Measurements from ENCODE around the gene NMNAT2. TPM values are rescaled to one million over a fixed set of nuclear protein-coding genes. Genes with fewer than 3 reads are reported as not detected.

Gene NMNAT2
- total RNA-seq, 4 donors from 2014 or later: 0.60 to 1.7 (median 0.92) TPM

DNA sequence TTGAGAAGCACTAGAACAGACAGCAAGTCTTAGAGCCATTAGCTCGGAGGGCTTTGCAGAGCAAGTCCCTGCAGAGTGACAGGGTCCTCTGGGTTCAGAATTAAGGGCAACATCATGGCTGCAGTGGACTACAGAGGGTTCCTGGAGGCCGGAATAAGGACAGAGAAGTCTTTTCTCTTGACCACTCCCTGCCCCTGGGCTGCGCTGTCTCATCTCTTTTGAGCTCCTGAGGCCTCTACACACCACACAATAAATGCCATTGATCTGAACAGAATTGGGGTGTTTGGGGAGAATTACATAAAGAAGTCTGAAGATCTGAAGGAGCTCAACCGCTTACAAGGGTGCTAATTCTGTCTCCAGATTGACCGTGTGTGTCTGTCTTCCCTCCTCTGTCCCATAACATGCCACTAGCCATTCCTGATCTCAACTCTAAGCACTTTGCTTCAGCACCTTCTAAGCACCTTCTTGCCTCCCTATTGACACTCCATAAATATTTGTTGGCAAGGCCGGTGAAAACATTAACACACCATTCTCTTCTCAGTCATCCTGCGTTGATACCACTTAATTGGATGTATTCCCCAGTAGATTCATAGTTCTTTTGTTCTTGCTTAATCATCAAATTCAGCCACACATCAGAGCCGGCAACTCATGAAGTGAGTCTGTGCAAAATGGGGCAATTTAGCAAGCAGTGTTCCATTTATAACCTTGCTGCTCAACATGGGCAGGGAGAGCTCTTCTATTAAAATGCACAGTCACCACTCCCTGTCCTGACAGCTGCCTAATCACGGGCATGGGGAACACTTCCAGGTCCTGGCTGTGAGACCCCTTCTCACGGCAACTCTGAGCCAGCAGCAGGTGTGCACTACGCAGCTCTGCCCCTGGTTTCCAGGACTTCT lies 49.7 kb downstream of the NMNAT2 start:
- H3K9me3 ChIP-seq: no peaks in the 10 kb centered on the region
- TF ChIP-seq EP300 (IDR thresholded peaks at IDR 0.05): no peak
- TF ChIP-seq, protein P1, sequence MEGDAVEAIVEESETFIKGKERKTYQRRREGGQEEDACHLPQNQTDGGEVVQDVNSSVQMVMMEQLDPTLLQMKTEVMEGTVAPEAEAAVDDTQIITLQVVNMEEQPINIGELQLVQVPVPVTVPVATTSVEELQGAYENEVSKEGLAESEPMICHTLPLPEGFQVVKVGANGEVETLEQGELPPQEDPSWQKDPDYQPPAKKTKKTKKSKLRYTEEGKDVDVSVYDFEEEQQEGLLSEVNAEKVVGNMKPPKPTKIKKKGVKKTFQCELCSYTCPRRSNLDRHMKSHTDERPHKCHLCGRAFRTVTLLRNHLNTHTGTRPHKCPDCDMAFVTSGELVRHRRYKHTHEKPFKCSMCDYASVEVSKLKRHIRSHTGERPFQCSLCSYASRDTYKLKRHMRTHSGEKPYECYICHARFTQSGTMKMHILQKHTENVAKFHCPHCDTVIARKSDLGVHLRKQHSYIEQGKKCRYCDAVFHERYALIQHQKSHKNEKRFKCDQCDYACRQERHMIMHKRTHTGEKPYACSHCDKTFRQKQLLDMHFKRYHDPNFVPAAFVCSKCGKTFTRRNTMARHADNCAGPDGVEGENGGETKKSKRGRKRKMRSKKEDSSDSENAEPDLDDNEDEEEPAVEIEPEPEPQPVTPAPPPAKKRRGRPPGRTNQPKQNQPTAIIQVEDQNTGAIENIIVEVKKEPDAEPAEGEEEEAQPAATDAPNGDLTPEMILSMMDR (IDR thresholded peaks at IDR 0.05): no peak
- no peak for TF ChIP-seq POLR2A (IDR thresholded peaks at IDR 0.05)
- no peak for DNase-seq (ENCODE audit: low spot score in 2 of 2)
- no peak overlapping the region for H3K27ac ChIP-seq
- no peaks in the 10 kb centered on the region for H3K4me1 ChIP-seq
- H3K27me3 ChIP-seq: no peaks in the 10 kb centered on the region
- no peak overlapping the region for H3K4me3 ChIP-seq
- 60 to 67% methylated on average over 11 of the region's 11 CpGs for WGBS, 2 donors
- no peaks in the 10 kb centered on the region for H3K36me3 ChIP-seq

DNA sequence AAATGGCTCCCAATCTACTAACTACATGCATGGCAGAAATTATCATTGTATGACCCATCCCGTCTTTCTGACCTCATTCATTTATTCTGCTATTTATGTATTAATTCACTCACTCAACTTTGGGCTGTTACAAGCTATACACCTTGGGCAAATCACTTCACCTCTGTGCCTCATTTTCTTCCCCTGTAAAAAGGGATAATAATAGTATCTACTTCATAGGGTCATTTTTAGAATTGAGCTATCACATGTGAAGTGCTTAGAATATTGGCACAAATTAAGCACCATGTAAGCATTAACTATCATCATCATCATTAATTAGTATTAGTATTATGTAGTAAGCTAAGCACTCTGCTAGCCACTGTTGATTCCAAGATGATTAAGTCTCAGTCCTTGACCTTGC lies 52.1 kb downstream of the NMNAT2 start:
- H3K27ac ChIP-seq: no peak overlapping the region
- WGBS, 2 donors: 67 to 90% methylated on average over 1 of the region's 1 CpG
- H3K36me3 ChIP-seq: no peaks in the 10 kb centered on the region
- DNase-seq (ENCODE audit: low spot score in 2 of 2): no peak
- H3K4me3 ChIP-seq: no peak overlapping the region
- no peaks in the 10 kb centered on the region for H3K4me1 ChIP-seq
- H3K9me3 ChIP-seq: no peaks in the 10 kb centered on the region
- TF ChIP-seq POLR2A (IDR thresholded peaks at IDR 0.05): no peak
- TF ChIP-seq, protein P1 (IDR thresholded peaks at IDR 0.05): no peak
- no peak for TF ChIP-seq EP300 (IDR thresholded peaks at IDR 0.05)
- H3K27me3 ChIP-seq: no peaks in the 10 kb centered on the region

DNA sequence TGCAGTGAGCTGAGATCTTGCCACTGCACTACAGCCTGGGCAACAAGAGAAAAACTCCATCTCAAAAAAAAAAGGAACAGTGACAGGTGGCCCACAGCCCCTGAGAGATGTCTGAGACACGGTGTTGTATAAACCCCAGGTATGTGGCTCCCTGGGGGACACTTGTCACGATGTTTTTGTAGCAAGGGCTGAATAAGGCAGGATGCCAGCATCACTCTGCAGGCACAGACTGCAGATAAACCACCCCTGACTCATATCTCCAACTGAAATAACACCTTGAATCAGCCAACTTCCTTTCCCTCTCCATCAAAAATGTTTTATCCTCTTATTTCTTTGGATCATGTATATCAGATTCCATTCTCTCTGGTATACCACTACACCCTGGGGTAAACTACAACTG lies 52.5 kb downstream of the NMNAT2 start:
- no peak for DNase-seq (ENCODE audit: low spot score in 2 of 2)
- H3K27ac ChIP-seq: no peak overlapping the region
- H3K27me3 ChIP-seq: no peaks in the 10 kb centered on the region
- no peaks in the 10 kb centered on the region for H3K4me1 ChIP-seq
- no peak overlapping the region for H3K4me3 ChIP-seq
- H3K36me3 ChIP-seq: no peaks in the 10 kb centered on the region
- TF ChIP-seq EP300 (IDR thresholded peaks at IDR 0.05) (no peak), POLR2A (IDR thresholded peaks at IDR 0.05) (no peak)
- TF ChIP-seq, protein P1 (IDR thresholded peaks at IDR 0.05): no peak
- H3K9me3 ChIP-seq: no peaks in the 10 kb centered on the region
- WGBS, 2 donors: 46 to 59% methylated on average over 2 of the region's 2 CpGs

DNA sequence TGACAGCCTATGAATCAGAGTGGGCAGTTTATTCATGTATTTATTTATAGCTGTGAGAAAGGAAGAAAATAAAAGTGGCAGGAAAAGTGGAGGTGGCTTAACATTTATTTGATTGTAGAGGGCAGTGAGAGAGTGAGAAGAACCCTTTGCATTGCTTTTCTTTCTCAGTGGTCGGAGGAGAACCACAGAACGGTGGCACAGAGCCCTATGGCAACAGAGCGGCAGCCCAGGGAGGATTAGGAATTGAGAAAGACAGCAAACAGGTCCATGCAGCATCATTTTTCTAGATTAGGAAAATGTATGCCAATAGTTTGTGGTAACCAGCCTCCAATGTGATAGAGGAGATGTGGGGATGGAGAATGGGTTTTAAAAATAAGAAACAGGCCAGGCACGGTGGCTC lies 53.1 kb downstream of the NMNAT2 start:
- Histone ChIP-seq H3K4me1 (no peaks in the 10 kb centered on the region), H3K27me3 (no peaks in the 10 kb centered on the region), H3K27ac (no peak overlapping the region), H3K9me3 (no peaks in the 10 kb centered on the region), H3K36me3 (no peaks in the 10 kb centered on the region), H3K4me3 (no peak overlapping the region)
- TF ChIP-seq POLR2A (IDR thresholded peaks at IDR 0.05): no peak
- no peak for DNase-seq (ENCODE audit: low spot score in 2 of 2)
- 77 to 83% methylated on average over 4 of the region's 4 CpGs for WGBS, 2 donors

DNA sequence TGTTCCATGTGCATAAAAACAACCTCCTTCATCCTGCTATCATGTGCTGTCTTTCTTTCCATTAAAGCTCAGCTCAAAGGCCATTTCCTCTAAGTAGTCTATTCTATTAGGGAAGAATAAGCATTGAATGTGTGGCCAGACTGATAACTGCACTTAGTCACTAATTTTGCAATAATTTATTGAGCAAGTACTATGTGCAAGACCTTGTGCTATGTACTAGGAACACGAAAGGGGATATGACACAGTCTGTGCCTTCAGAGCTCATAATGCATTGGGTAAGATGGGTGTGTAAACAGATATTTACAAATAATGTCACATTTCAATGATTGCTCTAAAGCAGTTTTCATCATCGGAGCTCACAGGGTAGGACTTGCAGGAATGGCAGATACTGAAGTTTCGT lies 54.2 kb downstream of the NMNAT2 start:
- Histone ChIP-seq H3K4me3 (no peak overlapping the region), H3K27me3 (no peaks in the 10 kb centered on the region), H3K36me3 (no peaks in the 10 kb centered on the region), H3K9me3 (no peaks in the 10 kb centered on the region), H3K27ac (no peak overlapping the region), H3K4me1 (no peaks in the 10 kb centered on the region)
- no peak for DNase-seq (ENCODE audit: low spot score in 2 of 2)
- no peak for TF ChIP-seq EP300 (IDR thresholded peaks at IDR 0.05)
- TF ChIP-seq, protein P1 (IDR thresholded peaks at IDR 0.05): no peak
- no peak for TF ChIP-seq POLR2A (IDR thresholded peaks at IDR 0.05)
- WGBS, 2 donors: 86 to 87% methylated on average over 3 of the region's 3 CpGs
